HFF-Myc (cell line): Measurements from ENCODE around the gene PDE4D.

Experiments used
- DNase-seq: peaks from one replicate; pipeline ENCODE4 v3.0.0-alpha.2; 2011; ENCODE audit warnings: low read depth; ENCODE audit errors: extremely low read depth
- H3K4me3 ChIP-seq: replicated peaks from 2 replicates; pipeline ENCODE4 v1.5.1; 2011; ENCODE audit warnings: low read depth, mild to moderate bottlenecking, control low read depth, low read length
- CTCF ChIP-seq: IDR thresholded peaks from 2 replicates; pipeline ENCODE4 v1.5.1; 2012; ENCODE audit warnings: mild to moderate bottlenecking, low read depth, low read length, control low read depth; ENCODE audit errors: missing control alignments

The PDE4D gene

GRCh38 chr5:59109383-59109782, 784.1 kb downstream of the PDE4D start:
- H3K4me3 ChIP-seq, result no peak overlapping the region
- DNase-seq, result no peak
- TF ChIP-seq CTCF, result no peak

GRCh38 chr5:59107692-59108091, 785.8 kb downstream of the PDE4D start:
- DNase-seq, result no peak
- H3K4me3 ChIP-seq, result no peak overlapping the region
- TF ChIP-seq CTCF, result no peak

- no peak overlapping the region for H3K4me3 ChIP-seq
- DNase-seq, result no peak
- no peak for TF ChIP-seq CTCF
Measured at GRCh38 chr5:59104400-59105127, 789.0 kb downstream of the PDE4D start.

GRCh38 chr5:59103303-59103702, 790.2 kb downstream of the PDE4D start:
- no peak for DNase-seq
- TF ChIP-seq CTCF, result no peak
- H3K4me3 ChIP-seq, result no peak overlapping the region

GRCh38 chr5:59102437-59102836, 791.1 kb downstream of the PDE4D start:
- no peak overlapping the region for H3K4me3 ChIP-seq
- no peak for TF ChIP-seq CTCF
- no peak for DNase-seq

- TF ChIP-seq CTCF, result no peak
- no peak overlapping the region for H3K4me3 ChIP-seq
- no peak for DNase-seq
Measured at GRCh38 chr5:59100875-59101274, 792.7 kb downstream of the PDE4D start.

- H3K4me3 ChIP-seq, result no peak overlapping the region
- TF ChIP-seq CTCF, result no peak
- no peak for DNase-seq
Measured at GRCh38 chr5:59099995-59100345, 793.6 kb downstream of the PDE4D start.
